Transverse colon (tissue), 4 donors: ENCODE measurements around the gene THSD7A.

Experiments used
- POLR2AphosphoS5 ChIP-seq, 3 donors: sonication (generic); formaldehyde crosslinking; IDR thresholded peaks; one replicate each; pipeline ENCODE4 v1.6.1; 2016; ENCODE audit warnings: antibody characterized with exemption in 3 of 3
- TF ChIP-seq, protein P1 (sequence below), 5 experiments: fragments of 200-600 bp in 3 of 5; fragments of 450-650 bp in 2 of 5; sonication (generic) in 3 of 5; IDR thresholded peaks; 1 replicate in 2 of 5; 2 replicates in 3 of 5; pipeline ENCODE4 v1.5.1; 2016 to 2017; ENCODE audit warnings: antibody characterized with exemption in 5 of 5, inconsistent platforms in 3 of 5, mild to moderate bottlenecking in 2 of 5, moderate library complexity in 1 of 5

DNA sequence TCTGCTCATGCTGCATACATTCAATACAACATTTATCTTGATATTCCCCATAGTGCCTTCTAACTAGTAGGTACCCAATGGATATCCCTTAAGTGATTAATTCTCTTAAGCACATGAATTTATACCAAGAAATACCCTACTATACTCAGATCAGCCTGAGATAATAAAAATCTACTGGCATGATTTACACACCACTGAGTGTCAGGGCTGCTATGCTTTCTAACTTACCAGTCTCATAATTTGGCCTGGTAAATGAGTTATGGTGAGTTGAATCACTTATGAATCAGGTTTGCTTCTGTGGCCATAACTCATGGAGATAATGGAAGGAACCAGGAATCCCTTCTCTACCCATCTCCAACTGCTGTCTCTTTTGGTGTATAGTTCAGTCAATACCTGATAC is 122.8 kb downstream of the THSD7A start:
- TF ChIP-seq, protein P1, sequence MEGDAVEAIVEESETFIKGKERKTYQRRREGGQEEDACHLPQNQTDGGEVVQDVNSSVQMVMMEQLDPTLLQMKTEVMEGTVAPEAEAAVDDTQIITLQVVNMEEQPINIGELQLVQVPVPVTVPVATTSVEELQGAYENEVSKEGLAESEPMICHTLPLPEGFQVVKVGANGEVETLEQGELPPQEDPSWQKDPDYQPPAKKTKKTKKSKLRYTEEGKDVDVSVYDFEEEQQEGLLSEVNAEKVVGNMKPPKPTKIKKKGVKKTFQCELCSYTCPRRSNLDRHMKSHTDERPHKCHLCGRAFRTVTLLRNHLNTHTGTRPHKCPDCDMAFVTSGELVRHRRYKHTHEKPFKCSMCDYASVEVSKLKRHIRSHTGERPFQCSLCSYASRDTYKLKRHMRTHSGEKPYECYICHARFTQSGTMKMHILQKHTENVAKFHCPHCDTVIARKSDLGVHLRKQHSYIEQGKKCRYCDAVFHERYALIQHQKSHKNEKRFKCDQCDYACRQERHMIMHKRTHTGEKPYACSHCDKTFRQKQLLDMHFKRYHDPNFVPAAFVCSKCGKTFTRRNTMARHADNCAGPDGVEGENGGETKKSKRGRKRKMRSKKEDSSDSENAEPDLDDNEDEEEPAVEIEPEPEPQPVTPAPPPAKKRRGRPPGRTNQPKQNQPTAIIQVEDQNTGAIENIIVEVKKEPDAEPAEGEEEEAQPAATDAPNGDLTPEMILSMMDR (IDR thresholded peaks at IDR 0.05) = no peak
- no peak for TF ChIP-seq POLR2AphosphoS5 (IDR thresholded peaks at IDR 0.05)
